Activated naive CD4-positive, alpha-beta T cell (primary cell): ENCODE results near the gene DARS1.
"Not testable (repeated sequence)": the region's sequence is repeated elsewhere in the genome, so short reads cannot be mapped to it uniquely, and the experiment has no call there.

ENCODE experiments used
- DNase-seq, 4 experiments: peaks; one replicate each; lab custom pipeline; 2025; lab: John Stamatoyannopoulos, UW

DARS1 gene

GRCh38 chr2:135984199-135985017 is 1.0 kb downstream of the DARS1 start:
- DNase-seq: no peak

- no peak for DNase-seq
Observed at GRCh38 chr2:135980434-135981079, 4.9 kb downstream of the DARS1 start.

- DNase-seq: no peak
Observed at GRCh38 chr2:135975702-135976101, 9.7 kb downstream of the DARS1 start.

GRCh38 chr2:135974036-135974435 is 11.4 kb downstream of the DARS1 start:
- no peak for DNase-seq

GRCh38 chr2:135969655-135970387 is 15.6 kb downstream of the DARS1 start:
- DNase-seq: no peak

- DNase-seq: no peak
Observed at GRCh38 chr2:135965756-135966155, 19.7 kb downstream of the DARS1 start.

GRCh38 chr2:135964404-135964803 is 21.0 kb downstream of the DARS1 start:
- DNase-seq: not testable (repeated sequence)

- DNase-seq: no peak
Observed at GRCh38 chr2:135963841-135964240, 21.6 kb downstream of the DARS1 start.

- DNase-seq: no peak
Observed at GRCh38 chr2:135962366-135963123, 22.9 kb downstream of the DARS1 start.

- DNase-seq: no peak
Observed at GRCh38 chr2:135960656-135961551, 24.5 kb downstream of the DARS1 start.

- DNase-seq: no peak
Observed at GRCh38 chr2:135960150-135960549, 25.3 kb downstream of the DARS1 start.

- DNase-seq: not testable (repeated sequence)
Observed at GRCh38 chr2:135958927-135959326, 26.5 kb downstream of the DARS1 start.

- DNase-seq: no peak
Observed at GRCh38 chr2:135954020-135954601, 31.3 kb downstream of the DARS1 start.

GRCh38 chr2:135952891-135953290 is 32.5 kb downstream of the DARS1 start:
- no peak for DNase-seq

- DNase-seq: no peak
Observed at GRCh38 chr2:135951041-135951583, 34.3 kb downstream of the DARS1 start.

- no peak for DNase-seq
Observed at GRCh38 chr2:135949451-135950234, 35.8 kb downstream of the DARS1 start.

- DNase-seq: no peak
Observed at GRCh38 chr2:135948642-135949355, 36.6 kb downstream of the DARS1 start.

GRCh38 chr2:135948141-135948540 is 37.3 kb downstream of the DARS1 start:
- DNase-seq: no peak

- DNase-seq: no peak
Observed at GRCh38 chr2:135947483-135947882, 37.9 kb downstream of the DARS1 start.
